Measurements from ENCODE around the gene PIGZ.
"Not testable (repeated sequence)": the region's sequence is repeated elsewhere in the genome, so short reads cannot be mapped to it uniquely, and the experiment has no call there.

The PIGZ gene

DNA sequence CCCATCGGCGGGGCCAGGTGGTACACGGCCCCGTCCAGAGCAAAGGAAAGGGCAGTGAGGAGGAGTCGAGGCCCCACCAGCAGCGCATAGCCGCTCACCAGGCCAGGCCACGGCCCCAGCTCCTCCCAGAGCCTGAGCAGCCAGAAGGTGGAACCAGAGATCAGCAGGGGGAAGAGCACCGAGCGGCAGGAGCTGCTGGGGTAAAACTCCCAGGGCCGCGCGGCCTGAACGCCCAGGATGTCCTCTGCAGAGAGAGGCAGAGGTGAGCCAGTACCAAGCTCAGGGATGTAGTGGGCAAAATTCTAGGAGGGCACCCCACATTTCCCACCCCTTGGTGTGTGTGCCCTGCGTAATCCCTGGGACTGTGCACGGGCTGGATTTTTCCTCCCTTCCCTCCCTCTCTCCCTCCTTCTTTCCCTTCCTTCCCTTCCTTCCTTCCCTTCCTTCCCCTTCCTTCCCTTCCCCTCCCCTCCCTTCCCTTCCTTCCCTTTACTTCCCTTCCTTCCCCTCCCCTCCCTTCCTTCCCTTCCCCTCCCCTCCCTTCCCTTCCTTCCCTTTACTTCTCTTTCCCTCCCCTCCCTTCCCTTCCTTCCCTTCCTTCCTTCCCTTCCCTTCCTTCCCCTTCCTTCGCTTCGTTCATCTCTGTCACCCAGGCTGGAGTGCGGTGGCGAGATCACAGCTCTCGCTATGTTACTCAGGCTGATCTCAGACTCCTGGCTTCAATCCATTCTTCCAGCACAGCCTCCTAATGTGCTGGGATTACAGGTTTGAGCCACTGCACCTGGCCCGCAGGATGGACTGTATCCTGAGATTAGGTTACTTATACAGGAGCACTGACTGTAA is 20.0 kb downstream of the PIGZ start:
- no peak overlapping the region for H3K9ac ChIP-seq (ENCODE audit: low read length)
- peaks cover 1% of the 10 kb centered on the region for H3K4me1 ChIP-seq (ENCODE audit: control insufficient read depth, insufficient read depth, low read length)
- H3K27ac ChIP-seq (ENCODE audit: low read depth, low read length) = no peak overlapping the region
- H3K4me3 ChIP-seq (ENCODE audit: low read length) = no peak overlapping the region
- H3K36me3 ChIP-seq (ENCODE audit: control insufficient read depth, insufficient read depth, low read length) = no peaks in the 10 kb centered on the region
- no peaks in the 10 kb centered on the region for H3K27me3 ChIP-seq (ENCODE audit: control insufficient read depth, insufficient read depth, low read length)

DNA sequence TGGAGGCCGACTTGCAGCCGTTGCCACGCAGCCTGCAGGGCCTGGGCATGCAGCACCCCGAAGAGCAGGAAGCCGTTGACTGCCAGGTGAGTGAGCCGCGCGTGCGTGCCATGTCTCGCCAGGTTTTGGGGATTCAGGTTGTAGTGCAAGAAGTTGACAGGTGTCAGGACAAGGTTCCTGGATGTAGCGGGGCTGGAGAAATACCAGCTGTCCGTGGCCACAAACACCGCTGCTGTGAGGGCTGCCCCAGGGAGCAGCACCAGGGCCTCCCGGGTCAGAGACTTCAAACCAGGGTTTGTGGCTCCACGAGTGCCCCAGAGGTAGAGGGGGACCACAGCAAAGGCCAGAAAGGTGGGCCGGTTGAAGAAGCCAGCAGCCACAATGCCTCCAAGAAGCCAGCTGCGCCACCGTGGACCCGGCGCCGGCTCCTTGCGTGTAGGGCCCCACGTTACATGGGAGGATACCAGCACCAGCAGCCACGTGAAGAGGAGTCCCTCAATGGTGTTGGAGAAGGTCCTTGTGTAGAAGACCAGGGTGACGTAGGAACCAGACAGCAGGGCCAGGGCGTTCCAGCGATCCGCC is 20.7 kb downstream of the PIGZ start:
- Histone ChIP-seq H3K4me3 (ENCODE audit: low read length) (no peak overlapping the region), H3K4me1 (ENCODE audit: control insufficient read depth, insufficient read depth, low read length) (peaks cover 7% of the 10 kb centered on the region), H3K9ac (ENCODE audit: low read length) (no peak overlapping the region), H3K36me3 (ENCODE audit: control insufficient read depth, insufficient read depth, low read length) (no peaks in the 10 kb centered on the region), H3K27ac (ENCODE audit: low read depth, low read length) (no peak overlapping the region), H3K27me3 (ENCODE audit: control insufficient read depth, insufficient read depth, low read length) (no peaks in the 10 kb centered on the region)

DNA sequence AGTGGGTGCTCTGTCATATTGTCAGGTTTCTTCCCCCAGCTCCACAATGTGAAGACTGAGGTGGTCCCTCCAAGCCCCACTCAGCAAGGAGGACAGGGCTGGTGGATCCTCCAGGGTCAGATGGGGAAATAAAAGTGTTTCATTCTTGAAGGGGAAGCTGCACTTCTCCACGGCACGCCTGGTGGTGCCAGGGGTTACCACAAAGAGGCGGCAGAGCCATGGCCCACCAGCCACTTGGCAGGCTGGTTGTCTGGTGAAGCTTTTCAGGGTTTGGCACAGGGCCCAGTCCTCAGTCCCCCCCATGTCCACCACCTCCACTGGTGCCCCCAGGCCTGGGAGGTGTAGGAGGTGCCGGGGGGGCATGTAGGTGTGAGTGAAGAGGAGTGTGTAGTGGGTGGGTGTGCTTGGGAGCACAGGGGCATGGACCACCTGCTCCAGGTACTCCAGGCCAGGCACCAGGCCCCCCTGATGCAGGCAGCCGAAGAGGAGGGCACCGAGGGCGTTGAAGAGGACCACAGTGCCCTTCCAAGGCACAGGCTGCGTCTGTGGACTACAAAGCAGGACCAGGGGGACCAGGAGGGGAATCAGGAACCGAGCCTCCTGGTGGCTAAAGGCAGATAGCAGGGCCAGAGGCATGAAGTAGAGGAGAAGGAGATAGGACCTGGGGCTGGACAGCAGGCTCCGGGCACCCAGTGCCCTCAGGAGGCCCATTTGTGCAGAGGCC is 21.3 kb downstream of the PIGZ start:
- Histone ChIP-seq H3K9ac (ENCODE audit: low read length) (no peak overlapping the region), H3K27me3 (ENCODE audit: control insufficient read depth, insufficient read depth, low read length) (no peaks in the 10 kb centered on the region), H3K4me3 (ENCODE audit: low read length) (no peak overlapping the region), H3K4me1 (ENCODE audit: control insufficient read depth, insufficient read depth, low read length) (peaks cover 7% of the 10 kb centered on the region), H3K27ac (ENCODE audit: low read depth, low read length) (no peak overlapping the region), H3K36me3 (ENCODE audit: control insufficient read depth, insufficient read depth, low read length) (no peaks in the 10 kb centered on the region)

DNA sequence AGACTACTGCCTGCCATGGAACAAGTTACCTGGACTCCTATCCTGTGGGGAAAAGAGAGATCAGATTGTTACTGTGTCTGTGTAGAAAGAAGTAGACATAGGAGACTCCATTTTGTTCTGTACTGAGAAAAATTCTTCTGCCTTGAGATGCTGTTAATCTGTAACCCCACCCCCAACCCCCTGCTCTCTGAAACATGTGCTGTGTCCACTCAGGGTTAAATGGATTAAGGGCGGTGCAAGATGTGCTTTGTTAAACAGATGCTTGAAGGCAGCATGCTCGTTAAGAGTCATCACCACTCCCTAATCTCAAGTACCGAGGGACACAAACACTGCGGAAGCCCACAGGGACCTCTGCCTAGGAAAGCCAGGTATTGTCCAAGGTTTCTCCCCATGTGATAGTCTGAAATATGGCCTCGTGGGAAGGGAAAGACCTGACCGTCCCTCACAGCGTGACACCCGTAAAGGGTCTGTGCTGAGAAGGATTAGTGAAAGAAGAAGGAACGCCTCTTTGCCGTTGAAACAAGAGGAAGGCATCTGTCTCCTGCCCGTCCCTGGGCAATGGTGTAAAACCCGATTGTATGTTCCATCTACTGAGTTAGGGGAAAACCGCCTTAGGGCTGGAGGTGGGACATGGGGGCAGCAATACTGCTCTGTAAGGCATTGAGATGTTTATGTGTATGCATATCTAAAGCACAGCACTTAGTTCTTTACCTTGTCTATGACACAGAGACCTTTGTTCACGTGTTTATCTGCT is 24.4 kb downstream of the PIGZ start:
- not testable (repeated sequence) for H3K27ac ChIP-seq (ENCODE audit: low read depth, low read length); H3K9ac ChIP-seq (ENCODE audit: low read length); H3K4me3 ChIP-seq (ENCODE audit: low read length); H3K36me3 ChIP-seq (ENCODE audit: control insufficient read depth, insufficient read depth, low read length); H3K27me3 ChIP-seq (ENCODE audit: control insufficient read depth, insufficient read depth, low read length)
- peaks cover 11% of the 10 kb centered on the region for H3K4me1 ChIP-seq (ENCODE audit: control insufficient read depth, insufficient read depth, low read length)

DNA sequence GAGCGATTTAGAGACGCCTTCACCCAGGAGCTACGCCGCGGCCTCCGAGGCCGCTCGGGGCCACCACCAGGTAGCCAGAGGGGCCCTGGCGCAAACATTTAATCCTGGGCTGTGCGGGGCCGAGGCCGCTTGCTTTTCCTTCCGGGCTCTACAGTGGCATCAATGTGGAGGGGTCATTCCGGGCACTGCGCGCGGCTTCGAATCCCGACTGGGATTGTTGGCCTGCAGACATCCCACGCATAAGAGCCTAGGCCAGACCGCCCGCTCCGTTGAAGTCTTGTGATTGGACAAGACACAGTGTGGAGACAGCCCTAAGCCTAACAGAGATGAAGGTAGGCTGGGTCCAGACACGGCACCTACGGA is 25.7 kb downstream of the PIGZ start:
- Histone ChIP-seq H3K4me1 (ENCODE audit: control insufficient read depth, insufficient read depth, low read length) (peaks cover 11% of the 10 kb centered on the region), H3K36me3 (ENCODE audit: control insufficient read depth, insufficient read depth, low read length) (peaks cover 2% of the 10 kb centered on the region), H3K27me3 (ENCODE audit: control insufficient read depth, insufficient read depth, low read length) (no peaks in the 10 kb centered on the region), H3K9ac (ENCODE audit: low read length) (peak overlapping the region; percentile 88), H3K4me3 (ENCODE audit: low read length) (peak overlapping the region; percentile 69), H3K27ac (ENCODE audit: low read depth, low read length) (peak overlapping the region; percentile 75)

DNA sequence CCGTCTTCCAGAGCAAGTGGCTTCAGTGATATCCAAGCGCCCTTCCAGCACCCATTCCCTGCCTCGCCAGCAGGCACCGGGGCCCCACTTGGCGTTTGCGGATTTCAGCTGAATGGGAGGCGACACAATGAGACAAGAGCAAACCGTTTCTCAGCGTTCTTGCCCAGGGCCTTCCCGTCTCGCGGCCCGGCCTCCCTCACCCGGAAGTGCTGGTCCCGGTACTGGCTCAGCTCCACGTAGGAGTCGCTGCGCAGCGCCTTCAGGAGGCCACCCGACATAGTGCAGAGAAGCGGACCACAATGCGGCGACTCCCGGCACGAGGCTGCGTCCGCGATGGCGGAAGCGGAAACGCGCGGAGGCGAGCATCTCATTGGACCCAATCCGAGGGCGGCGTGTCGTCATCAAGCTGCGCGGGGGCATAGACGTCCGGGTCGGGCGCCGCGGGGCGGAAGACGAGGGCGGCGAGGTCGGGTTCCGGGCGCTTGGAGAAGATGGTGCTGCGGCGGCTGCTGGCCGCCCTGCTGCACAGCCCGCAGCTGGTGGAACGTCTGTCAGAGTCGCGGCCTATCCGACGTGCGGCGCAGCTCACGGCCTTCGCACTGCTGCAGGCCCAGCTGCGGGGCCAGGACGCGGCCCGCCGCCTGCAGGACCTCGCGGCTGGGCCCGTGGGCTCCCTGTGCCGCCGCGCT is 26.3 kb downstream of the PIGZ start, which contains the start of gene NCBP2:
NCBP2 (minus strand) TSS at position 303 of the 689 bp plus-strand sequence; CDS start at position 278, 25 bp downstream.
- H3K4me3 ChIP-seq (ENCODE audit: low read length) = peak within 1 kb of the TSS; percentile 69
- H3K4me1 ChIP-seq (ENCODE audit: control insufficient read depth, insufficient read depth, low read length) = peaks cover 11% of the 10 kb centered on the region
- peak within 1 kb of the TSS; percentile 88 for H3K9ac ChIP-seq (ENCODE audit: low read length)
- peaks cover 7% of the 10 kb centered on the region for H3K36me3 ChIP-seq (ENCODE audit: control insufficient read depth, insufficient read depth, low read length)
- peak within 1 kb of the TSS; percentile 75 for H3K27ac ChIP-seq (ENCODE audit: low read depth, low read length)
- H3K27me3 ChIP-seq (ENCODE audit: control insufficient read depth, insufficient read depth, low read length) = no peaks in the 10 kb centered on the region

DNA sequence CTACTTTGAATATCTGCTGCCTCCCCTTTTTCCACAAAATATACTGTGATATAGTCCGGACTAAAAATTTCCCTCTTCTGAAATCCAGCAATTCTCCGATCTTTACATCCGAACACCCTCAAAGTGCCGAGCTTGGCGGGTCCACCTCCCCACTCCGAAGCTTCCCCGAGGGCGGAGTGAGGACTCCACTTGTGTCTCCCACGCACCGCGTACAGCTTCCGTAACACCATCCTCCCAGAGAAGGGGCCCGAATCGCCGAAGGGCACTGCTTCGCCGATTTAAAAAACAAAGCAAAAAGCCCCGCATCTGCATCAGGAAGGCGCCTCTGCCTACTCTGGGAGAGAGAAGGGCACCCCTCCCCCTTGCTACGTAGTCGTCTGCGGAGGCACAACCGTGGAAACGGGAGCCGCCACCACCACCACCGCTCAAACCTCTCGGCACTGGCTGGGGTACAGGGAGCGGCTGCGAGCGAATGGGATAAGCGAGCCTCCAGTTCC is 26.9 kb downstream of the PIGZ start:
- peaks cover 13% of the 10 kb centered on the region for H3K36me3 ChIP-seq (ENCODE audit: control insufficient read depth, insufficient read depth, low read length)

DNA sequence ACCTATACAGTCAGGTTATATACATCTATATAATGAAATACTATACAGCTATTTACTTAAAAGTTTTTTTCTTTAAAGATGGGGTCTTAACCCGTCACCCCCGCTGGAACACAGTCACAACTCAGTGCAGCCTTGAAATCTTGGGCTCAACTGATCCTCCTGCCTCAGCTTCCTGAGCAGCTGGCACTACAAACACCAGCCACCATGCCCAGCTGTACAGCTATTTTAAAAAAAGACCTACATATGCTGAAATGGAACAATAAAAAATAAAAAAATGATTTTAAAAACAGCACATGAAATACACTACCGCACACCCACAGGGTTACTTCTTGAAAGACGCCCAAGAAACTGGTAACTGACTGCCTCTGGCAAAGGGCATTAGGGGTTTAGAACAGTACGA is 30.1 kb downstream of the PIGZ start:
- Histone ChIP-seq H3K9ac (ENCODE audit: low read length) (no peak overlapping the region), H3K4me3 (ENCODE audit: low read length) (no peak overlapping the region), H3K36me3 (ENCODE audit: control insufficient read depth, insufficient read depth, low read length) (peaks cover 27% of the 10 kb centered on the region), H3K27ac (ENCODE audit: low read depth, low read length) (no peak overlapping the region), H3K27me3 (ENCODE audit: control insufficient read depth, insufficient read depth, low read length) (no peaks in the 10 kb centered on the region), H3K4me1 (ENCODE audit: control insufficient read depth, insufficient read depth, low read length) (peaks cover 9% of the 10 kb centered on the region)

More for the DNA sequence above, 26.9 kb downstream of the PIGZ start:
- H3K4me3 ChIP-seq (ENCODE audit: low read length) = peak overlapping the region; percentile 69
- H3K4me1 ChIP-seq (ENCODE audit: control insufficient read depth, insufficient read depth, low read length) = peaks cover 11% of the 10 kb centered on the region
- peak overlapping the region; percentile 74 for H3K27ac ChIP-seq (ENCODE audit: low read depth, low read length)
- H3K9ac ChIP-seq (ENCODE audit: low read length) = peak overlapping the region; percentile 47
- H3K27me3 ChIP-seq (ENCODE audit: control insufficient read depth, insufficient read depth, low read length) = no peaks in the 10 kb centered on the region

DNA sequence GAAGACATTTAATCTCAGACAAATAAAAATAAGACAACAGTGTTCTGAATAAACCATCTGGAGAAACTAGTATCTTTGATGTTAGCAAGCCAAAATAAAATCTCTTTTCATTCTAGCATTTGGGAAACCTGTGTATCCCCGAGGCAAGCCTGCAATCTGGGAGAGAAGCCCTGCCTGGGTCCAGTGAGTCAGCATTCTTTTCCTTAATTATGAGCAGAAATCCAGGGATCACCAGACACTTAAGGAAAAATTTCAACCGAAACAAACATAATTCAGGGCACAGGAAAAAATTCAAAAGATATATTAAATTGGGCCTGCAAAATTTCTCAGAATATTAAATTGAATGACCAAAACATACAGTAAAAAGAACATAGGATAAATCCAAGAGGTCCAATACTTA is 30.5 kb downstream of the PIGZ start:
- Histone ChIP-seq H3K27me3 (ENCODE audit: control insufficient read depth, insufficient read depth, low read length) (no peaks in the 10 kb centered on the region), H3K27ac (ENCODE audit: low read depth, low read length) (no peak overlapping the region), H3K4me1 (ENCODE audit: control insufficient read depth, insufficient read depth, low read length) (peaks cover 5% of the 10 kb centered on the region), H3K36me3 (ENCODE audit: control insufficient read depth, insufficient read depth, low read length) (peaks cover 27% of the 10 kb centered on the region), H3K4me3 (ENCODE audit: low read length) (no peak overlapping the region), H3K9ac (ENCODE audit: low read length) (no peak overlapping the region)

DNA sequence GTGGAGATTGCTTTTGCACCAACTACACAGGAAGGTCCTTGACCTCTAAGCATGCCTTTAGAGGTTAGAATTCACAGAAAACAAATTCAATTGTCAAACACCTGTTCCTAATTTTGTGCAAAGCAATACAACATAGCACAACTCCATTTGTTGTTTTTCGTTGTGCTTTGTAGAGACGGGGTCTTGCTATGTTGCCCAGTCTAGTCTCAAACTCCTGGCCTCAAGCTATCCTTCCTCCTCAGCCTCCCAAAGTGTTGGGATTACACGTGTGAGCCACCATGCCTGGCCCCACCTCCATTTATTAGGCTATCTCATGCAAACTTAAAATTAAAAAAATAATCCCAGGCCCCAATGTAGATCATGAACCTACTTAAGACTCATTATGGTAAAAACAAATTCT is 32.3 kb downstream of the PIGZ start:
- no peak overlapping the region for H3K27ac ChIP-seq (ENCODE audit: low read depth, low read length)
- no peak overlapping the region for H3K4me3 ChIP-seq (ENCODE audit: low read length)
- H3K9ac ChIP-seq (ENCODE audit: low read length) = no peak overlapping the region
- H3K4me1 ChIP-seq (ENCODE audit: control insufficient read depth, insufficient read depth, low read length) = peaks cover 3% of the 10 kb centered on the region
- peaks cover 34% of the 10 kb centered on the region for H3K36me3 ChIP-seq (ENCODE audit: control insufficient read depth, insufficient read depth, low read length)
- H3K27me3 ChIP-seq (ENCODE audit: control insufficient read depth, insufficient read depth, low read length) = no peaks in the 10 kb centered on the region

DNA sequence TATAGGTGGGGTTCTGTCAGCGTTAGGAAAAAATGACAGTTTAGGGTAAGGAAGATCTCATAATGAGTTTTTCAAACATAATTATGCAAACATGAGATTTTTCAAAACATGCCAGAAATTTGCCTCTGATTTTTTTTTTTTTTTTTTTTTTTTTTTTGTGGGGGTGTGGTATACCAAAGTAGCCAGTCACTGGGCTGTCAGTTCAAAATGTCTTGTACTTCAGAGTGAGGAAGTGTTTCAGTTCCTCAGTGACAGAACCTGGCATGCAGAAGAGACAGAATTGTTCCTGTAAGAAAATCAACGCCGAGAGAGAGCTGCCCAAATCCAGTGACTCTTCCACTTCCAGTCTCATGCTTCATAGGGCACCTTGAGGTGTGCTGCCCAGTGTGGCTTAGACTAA is 36.0 kb downstream of the PIGZ start:
- Histone ChIP-seq H3K4me1 (ENCODE audit: control insufficient read depth, insufficient read depth, low read length) (no peaks in the 10 kb centered on the region), H3K27me3 (ENCODE audit: control insufficient read depth, insufficient read depth, low read length) (no peaks in the 10 kb centered on the region), H3K27ac (ENCODE audit: low read depth, low read length) (no peak overlapping the region), H3K36me3 (ENCODE audit: control insufficient read depth, insufficient read depth, low read length) (peaks cover 37% of the 10 kb centered on the region), H3K9ac (ENCODE audit: low read length) (no peak overlapping the region), H3K4me3 (ENCODE audit: low read length) (no peak overlapping the region)

All from rectal smooth muscle tissue (tissue), 1 donor.